ENCODE data around the gene HTRA3. TPM values are rescaled to one million over a fixed set of nuclear protein-coding genes. Genes with fewer than 3 reads are reported as not detected.
A peak's percentile ranks its signal among the peaks of the same experiment; 100 is the strongest.
"Not testable (repeated sequence)": the region's sequence is repeated elsewhere in the genome, so short reads cannot be mapped to it uniquely, and the experiment has no call there.

Gene HTRA3
- total RNA-seq, 1 experiment from 2014 or later: 0.03 TPM

DNA sequence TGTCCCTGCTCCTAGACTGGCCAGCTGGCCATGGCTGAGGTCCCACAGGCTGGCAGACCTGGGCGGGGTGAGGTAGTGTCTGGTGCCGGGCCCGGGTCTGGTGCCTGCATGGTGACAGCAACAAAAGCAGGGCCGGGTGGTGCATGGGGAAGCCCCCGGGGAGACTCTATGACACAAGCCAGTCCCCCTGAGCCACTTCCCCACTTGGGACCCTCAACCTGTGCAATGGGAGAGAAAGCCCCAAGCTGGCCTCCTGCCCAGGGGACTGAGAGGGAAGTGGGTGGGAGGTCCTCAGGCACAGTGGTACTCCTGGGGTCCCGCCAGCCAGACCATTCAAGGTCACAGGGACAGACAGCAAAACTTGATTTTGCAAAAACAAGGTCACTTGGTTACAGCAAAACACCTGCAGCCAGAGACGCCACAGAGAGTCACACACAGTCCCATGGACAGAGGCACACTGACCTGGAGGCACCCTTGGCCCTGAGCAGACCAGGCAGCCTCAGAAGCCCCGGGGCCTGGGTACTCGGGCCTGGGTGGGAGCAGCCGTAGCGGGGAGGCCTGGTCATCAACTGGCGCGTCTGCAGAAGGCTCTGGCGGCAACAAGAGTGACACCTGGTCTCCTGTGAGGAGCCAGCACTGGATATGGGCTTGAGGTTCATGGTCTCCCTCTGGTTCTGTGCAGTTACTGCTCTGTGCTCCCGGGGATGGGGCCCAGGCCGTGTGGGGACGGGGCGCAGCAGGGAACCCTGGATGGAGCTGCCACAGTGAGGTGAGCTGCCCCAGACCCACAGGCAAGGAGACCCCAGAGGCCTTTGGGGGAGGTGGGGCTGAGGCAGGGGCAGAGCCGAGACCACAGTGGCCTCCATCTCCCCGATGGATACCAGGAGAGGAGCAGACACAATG is 60.6 kb downstream of the HTRA3 start:
- no peaks in the 10 kb centered on the region for H3K36me3 ChIP-seq
- no peak overlapping the region for H3K27ac ChIP-seq
- H3K4me1 ChIP-seq (replicated peaks): no peaks in the 10 kb centered on the region
- no peak overlapping the region for H3K4me3 ChIP-seq
- no peaks in the 10 kb centered on the region for H3K27me3 ChIP-seq (replicated peaks)
- H3K9me3 ChIP-seq (replicated peaks): no peaks in the 10 kb centered on the region
- peak in 1 of 2 experiments; percentile 8 for DNase-seq (ENCODE audit: low read depth in 1 of 2, low spot score in 2 of 2)

DNA sequence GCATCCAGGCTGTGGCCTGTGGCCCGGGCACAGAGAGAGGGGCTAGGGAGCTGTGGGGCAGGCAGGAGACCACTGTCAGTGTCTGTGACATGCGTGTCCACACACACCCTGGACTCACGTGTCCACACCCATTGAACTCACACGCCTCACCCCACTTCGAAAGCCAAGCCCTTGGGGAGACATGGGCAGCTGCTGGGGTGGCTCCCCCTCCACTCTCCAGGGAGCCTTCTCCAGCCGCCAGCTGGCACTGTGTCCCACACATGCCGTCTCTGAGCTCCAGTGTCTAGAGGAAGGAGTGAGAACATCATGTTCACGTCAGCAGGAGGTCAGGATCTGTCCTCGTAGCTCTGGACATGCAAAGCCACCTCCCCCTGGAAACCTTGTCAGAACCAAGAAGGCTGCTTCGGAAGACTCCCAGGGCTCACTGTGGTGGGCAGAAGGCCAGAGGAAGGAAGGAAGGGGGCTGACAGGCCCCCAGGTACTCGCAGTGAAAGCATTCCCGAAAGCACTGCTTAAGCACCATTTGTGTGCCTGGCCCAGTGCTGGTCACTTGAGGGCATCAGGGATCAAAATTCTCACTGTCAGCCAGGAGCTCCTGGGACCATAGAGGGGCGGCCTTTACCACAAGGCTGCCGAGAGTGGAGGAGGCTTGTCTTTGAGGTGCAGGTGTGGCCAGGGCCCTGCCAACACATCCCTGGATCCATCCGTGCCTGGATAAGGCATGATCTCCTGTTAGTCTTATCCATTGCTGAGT is 61.4 kb downstream of the HTRA3 start:
- H3K4me1 ChIP-seq (replicated peaks): no peaks in the 10 kb centered on the region
- no peaks in the 10 kb centered on the region for H3K36me3 ChIP-seq
- no peaks in the 10 kb centered on the region for H3K27me3 ChIP-seq (replicated peaks)
- no peak overlapping the region for H3K27ac ChIP-seq
- DNase-seq (ENCODE audit: low read depth in 1 of 2, low spot score in 2 of 2): peak in 1 of 2 experiments; percentile 9
- H3K9me3 ChIP-seq (replicated peaks): no peaks in the 10 kb centered on the region
- no peak overlapping the region for H3K4me3 ChIP-seq

GRCh38 chr4:8331575-8331955 is 62.0 kb downstream of the HTRA3 start:
- H3K36me3 ChIP-seq: no peaks in the 10 kb centered on the region
- H3K27me3 ChIP-seq (replicated peaks): no peaks in the 10 kb centered on the region
- H3K4me3 ChIP-seq: no peak overlapping the region
- H3K4me1 ChIP-seq (replicated peaks): no peaks in the 10 kb centered on the region
- no peak for DNase-seq (ENCODE audit: low read depth in 1 of 2, low spot score in 2 of 2)
- no peak overlapping the region for H3K27ac ChIP-seq
- H3K9me3 ChIP-seq (replicated peaks): no peaks in the 10 kb centered on the region

GRCh38 chr4:8332038-8332857 is 62.7 kb downstream of the HTRA3 start:
- no peak overlapping the region for H3K27ac ChIP-seq
- no peaks in the 10 kb centered on the region for H3K9me3 ChIP-seq (replicated peaks)
- no peaks in the 10 kb centered on the region for H3K36me3 ChIP-seq
- H3K27me3 ChIP-seq (replicated peaks): no peaks in the 10 kb centered on the region
- DNase-seq (ENCODE audit: low read depth in 1 of 2, low spot score in 2 of 2): no peak
- no peak overlapping the region for H3K4me3 ChIP-seq
- H3K4me1 ChIP-seq (replicated peaks): no peaks in the 10 kb centered on the region

GRCh38 chr4:8332891-8333331 is 63.4 kb downstream of the HTRA3 start:
- H3K36me3 ChIP-seq: no peaks in the 10 kb centered on the region
- H3K27me3 ChIP-seq (replicated peaks): no peaks in the 10 kb centered on the region
- no peak overlapping the region for H3K27ac ChIP-seq
- DNase-seq (ENCODE audit: low read depth in 1 of 2, low spot score in 2 of 2): no peak
- H3K4me1 ChIP-seq (replicated peaks): no peaks in the 10 kb centered on the region
- no peaks in the 10 kb centered on the region for H3K9me3 ChIP-seq (replicated peaks)
- H3K4me3 ChIP-seq: no peak overlapping the region

- H3K4me1 ChIP-seq (replicated peaks): no peaks in the 10 kb centered on the region
- no peak for DNase-seq (ENCODE audit: low read depth in 1 of 2, low spot score in 2 of 2)
- no peaks in the 10 kb centered on the region for H3K27me3 ChIP-seq (replicated peaks)
- no peak overlapping the region for H3K4me3 ChIP-seq
- no peaks in the 10 kb centered on the region for H3K9me3 ChIP-seq (replicated peaks)
- H3K36me3 ChIP-seq: no peaks in the 10 kb centered on the region
- no peak overlapping the region for H3K27ac ChIP-seq
Observed at GRCh38 chr4:8333726-8334460, 64.3 kb downstream of the HTRA3 start.

DNA sequence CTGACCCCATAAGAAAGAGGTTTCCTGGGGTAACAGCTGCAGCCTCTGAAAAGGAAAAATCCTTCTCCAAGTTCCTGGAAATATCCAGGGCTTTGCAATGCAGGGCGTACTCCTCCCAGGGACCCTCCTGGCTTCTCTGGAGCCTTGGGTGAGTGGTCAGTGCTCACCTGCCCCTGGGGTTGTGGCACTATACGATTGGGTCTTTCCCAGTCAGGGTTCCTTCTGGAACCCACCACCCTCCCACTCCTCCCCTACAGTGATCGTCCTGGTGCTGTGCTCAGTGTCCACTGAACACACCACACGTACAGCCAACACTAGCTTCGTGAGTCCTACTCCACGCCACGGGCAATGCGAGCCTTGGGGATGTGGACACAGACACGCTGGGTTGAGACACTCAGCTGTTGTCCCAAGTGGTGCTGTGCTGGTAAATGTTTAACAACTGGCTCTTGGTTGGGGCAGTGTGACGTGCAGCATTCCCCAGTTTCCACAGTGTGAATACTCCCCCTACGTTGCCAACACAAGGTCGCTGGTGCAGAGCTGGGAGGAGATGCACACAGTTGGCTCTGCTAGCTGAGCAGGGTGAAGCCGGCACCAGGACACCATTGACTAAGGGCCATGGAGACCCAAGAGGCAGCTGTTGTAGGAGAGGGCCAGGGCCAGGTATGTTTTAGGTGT is 65.4 kb downstream of the HTRA3 start:
- Histone ChIP-seq H3K27ac (no peak overlapping the region), H3K4me3 (no peak overlapping the region), H3K9me3 (replicated peaks) (no peaks in the 10 kb centered on the region), H3K4me1 (replicated peaks) (no peaks in the 10 kb centered on the region), H3K27me3 (replicated peaks) (no peaks in the 10 kb centered on the region), H3K36me3 (no peaks in the 10 kb centered on the region)
- no peak for DNase-seq (ENCODE audit: low read depth in 1 of 2, low spot score in 2 of 2)

DNA sequence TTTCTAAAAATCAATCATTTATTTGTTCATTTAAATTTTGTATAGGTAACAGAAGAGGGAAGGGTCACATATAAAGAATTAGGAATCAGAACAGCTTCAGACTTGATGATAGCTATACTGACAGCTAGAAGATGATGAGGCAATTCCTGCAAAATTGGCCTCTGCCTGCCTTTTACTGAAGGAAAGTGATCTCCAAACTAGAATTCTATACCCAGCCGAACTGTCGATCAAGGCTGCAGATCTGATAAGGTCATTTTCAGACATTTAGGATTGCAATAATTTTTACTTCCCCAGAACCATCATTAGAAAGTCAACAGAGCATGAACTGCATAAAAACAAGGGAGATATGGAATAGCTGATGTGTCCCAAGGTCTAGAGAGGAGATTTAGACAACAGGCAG is 66.3 kb downstream of the HTRA3 start:
- Histone ChIP-seq H3K27me3 (replicated peaks) (no peaks in the 10 kb centered on the region), H3K36me3 (no peaks in the 10 kb centered on the region), H3K9me3 (replicated peaks) (no peaks in the 10 kb centered on the region), H3K4me1 (replicated peaks) (no peaks in the 10 kb centered on the region), H3K4me3 (no peak overlapping the region), H3K27ac (no peak overlapping the region)
- DNase-seq (ENCODE audit: low read depth in 1 of 2, low spot score in 2 of 2): no peak

- H3K27me3 ChIP-seq (replicated peaks): no peaks in the 10 kb centered on the region
- H3K27ac ChIP-seq: no peak overlapping the region
- no peaks in the 10 kb centered on the region for H3K9me3 ChIP-seq (replicated peaks)
- H3K36me3 ChIP-seq: no peaks in the 10 kb centered on the region
- H3K4me1 ChIP-seq (replicated peaks): no peaks in the 10 kb centered on the region
- no peak for DNase-seq (ENCODE audit: low read depth in 1 of 2, low spot score in 2 of 2)
- no peak overlapping the region for H3K4me3 ChIP-seq
Observed at GRCh38 chr4:8336412-8337075, 67.0 kb downstream of the HTRA3 start.

DNA sequence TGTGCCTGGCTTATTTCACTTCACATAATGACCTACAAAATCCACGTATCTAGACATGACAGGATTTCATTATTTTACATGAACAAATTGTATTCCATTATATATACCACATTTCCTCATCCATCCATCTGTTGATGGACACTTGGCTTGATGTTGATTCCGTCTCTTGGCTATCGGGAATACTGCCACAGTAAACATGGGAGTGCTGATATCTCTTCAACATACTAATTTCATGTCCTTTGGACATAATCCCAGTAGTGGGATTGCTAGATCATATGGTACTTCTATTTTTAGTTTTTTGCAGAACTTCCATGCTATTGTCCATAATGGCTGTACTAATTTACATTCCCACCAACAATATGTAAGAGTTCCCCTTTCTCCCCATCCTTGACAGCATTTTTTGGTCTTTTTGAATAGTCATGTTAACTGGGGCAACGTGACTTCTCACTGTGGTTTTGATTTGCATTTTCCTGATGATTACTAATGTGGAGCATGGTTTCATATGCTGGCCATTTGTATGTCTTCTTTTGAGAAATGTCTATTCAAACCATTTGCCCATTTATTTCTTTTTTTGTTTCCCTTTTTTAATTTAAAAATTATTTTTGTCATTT is 68.9 kb downstream of the HTRA3 start:
- Histone ChIP-seq H3K27ac (no peak overlapping the region), H3K4me3 (no peak overlapping the region), H3K36me3 (no peaks in the 10 kb centered on the region), H3K9me3 (replicated peaks) (no peaks in the 10 kb centered on the region), H3K4me1 (replicated peaks) (no peaks in the 10 kb centered on the region), H3K27me3 (replicated peaks) (no peaks in the 10 kb centered on the region)
- DNase-seq (ENCODE audit: low read depth in 1 of 2, low spot score in 2 of 2): no peak

GRCh38 chr4:8340781-8341241 is 71.3 kb downstream of the HTRA3 start:
- H3K27me3 ChIP-seq (replicated peaks): no peaks in the 10 kb centered on the region
- no peaks in the 10 kb centered on the region for H3K4me1 ChIP-seq (replicated peaks)
- H3K4me3 ChIP-seq: no peak overlapping the region
- H3K36me3 ChIP-seq: no peaks in the 10 kb centered on the region
- H3K27ac ChIP-seq: no peak overlapping the region
- no peaks in the 10 kb centered on the region for H3K9me3 ChIP-seq (replicated peaks)
- no peak for DNase-seq (ENCODE audit: low read depth in 1 of 2, low spot score in 2 of 2)

- not testable (repeated sequence) for H3K4me3 ChIP-seq; H3K36me3 ChIP-seq; H3K27ac ChIP-seq; H3K9me3 ChIP-seq (replicated peaks); H3K27me3 ChIP-seq (replicated peaks); H3K4me1 ChIP-seq (replicated peaks); DNase-seq (ENCODE audit: low read depth in 1 of 2, low spot score in 2 of 2)
Observed at GRCh38 chr4:8341281-8341680, 71.7 kb downstream of the HTRA3 start.
